GM12878 (cell line): ENCODE measurements around the gene CCDC197. TPM values are rescaled to one million over a fixed set of nuclear protein-coding genes. Genes with fewer than 3 reads are reported as not detected.

Experiments
- ATAC-seq: fragments of 200-7000 bp; cut with Tn5 transposase; 3 replicates; pipeline ENCODE4 v1.9.1; 2020; ENCODE audit warnings: mild to moderate bottlenecking, moderate library complexity
- BruUV-seq: library from RNA; stranded (reverse); fragments of 400-500 nt; replicated peaks from 2 replicates; lab custom pipeline; 2021; lab: Mats Ljungman, UMichigan
- CTCF ChIA-PET: fragments of 300-600 bp; sonication (Branson Sonifier 250); formaldehyde crosslinking; extraction: SDS; loops from one replicate; lab custom pipeline; 2021; ENCODE audit warnings: inconsistent platforms; lab: Yijun Ruan, JAX
- POLR2A ChIA-PET: fragments of 350-600 bp; formaldehyde crosslinking; extraction: SDS; loops from one replicate; lab custom pipeline; 2021; ENCODE audit warnings: inconsistent platforms; lab: Charles Lee
- RAD21 ChIA-PET: fragments of 300-600 bp; sonication (Branson Sonifier 250); formaldehyde crosslinking; loops from one replicate; lab custom pipeline; 2023; ENCODE audit warnings: antibody characterized with exemption; ENCODE audit not compliant: unreplicated experiment; lab: Charles Lee
- SMC1A ChIA-PET: fragments of 300-600 bp; sonication (Branson Sonifier 250); formaldehyde crosslinking; loops from one replicate; lab custom pipeline; 2023; ENCODE audit not compliant: unreplicated experiment, uncharacterized antibody; lab: Charles Lee
- DNase-seq: peaks from one replicate; pipeline ENCODE4 v3.0.0-alpha.2; 2011; ENCODE audit warnings: low read depth, low spot score
- FAIRE-seq: peaks from 3 replicates; lab custom pipeline; 2011; peaks lifted over from hg19 to GRCh38; lab: Jason Lieb, UNC
- H2AFZ ChIP-seq: 2 replicates; pipeline ENCODE4 v1.6.0; 2011; ENCODE audit warnings: low read depth, low read length, control low read depth; ENCODE audit not compliant: control insufficient read depth
- H3K27ac ChIP-seq: 2 replicates; pipeline ENCODE4 v1.5.1; 2011; ENCODE audit warnings: control low read depth; ENCODE audit not compliant: control insufficient read depth, insufficient read depth
- H3K27me3 ChIP-seq, 2 experiments: replicated peaks in 1 of 2; 2 replicates each; pipeline versions ENCODE4 v1.6.0 to v1.6.1; 2011; ENCODE audit warnings: low read length in 1 of 2; ENCODE audit not compliant: control insufficient read depth in 2 of 2, insufficient read depth in 2 of 2
- H3K36me3 ChIP-seq, 2 experiments: 2 replicates each; pipeline ENCODE4 v1.5.1; 2011; ENCODE audit warnings: low read length in 1 of 2; ENCODE audit not compliant: control insufficient read depth in 2 of 2, insufficient read depth in 2 of 2
- H3K4me1 ChIP-seq: 2 replicates; pipeline ENCODE4 v1.6.1; 2011; ENCODE audit warnings: mild to moderate bottlenecking, low read length, moderate library complexity, mixed read lengths; ENCODE audit not compliant: control insufficient read depth, insufficient read depth
- H3K4me2 ChIP-seq: 2 replicates; pipeline ENCODE4 v1.6.0; 2011; ENCODE audit warnings: control low read depth; ENCODE audit not compliant: control insufficient read depth, insufficient read depth
- H3K4me3 ChIP-seq: fragments of 200-600 bp; sonication (generic); 2 replicates; pipeline ENCODE4 v1.5.1; 2016
- H3K79me2 ChIP-seq: 2 replicates; pipeline ENCODE4 v1.6.0; 2011; ENCODE audit warnings: low read length; ENCODE audit not compliant: control insufficient read depth, insufficient read depth
- H3K9ac ChIP-seq: 2 replicates; pipeline ENCODE4 v1.8.0; 2011; ENCODE audit warnings: low read length, control low read depth, mixed read lengths; ENCODE audit not compliant: control insufficient read depth, insufficient read depth
- H3K9me3 ChIP-seq: replicated peaks from 3 replicates; pipeline ENCODE4 v1.5.1; 2011; ENCODE audit warnings: mild to moderate bottlenecking, low read length; ENCODE audit not compliant: control insufficient read depth, insufficient read depth
- H4K20me1 ChIP-seq: 2 replicates; pipeline ENCODE4 v1.6.0; 2011; ENCODE audit not compliant: control insufficient read depth, insufficient read depth
- BCL11A ChIP-seq: IDR thresholded peaks from 2 replicates; pipeline ENCODE4 v1.6.1; 2011; ENCODE audit warnings: low read depth, low read length
- BMI1 ChIP-seq: fragments of 450-650 bp; IDR thresholded peaks from 2 replicates; pipeline ENCODE4 v1.6.1; 2016; ENCODE audit warnings: mild to moderate bottlenecking, moderate library complexity, borderline replicate concordance
- EGR1 ChIP-seq, 2 experiments: IDR thresholded peaks; 1 replicate in 1 of 2; 2 replicates in 1 of 2; pipeline ENCODE4 v1.6.1; 2011 to 2012; ENCODE audit warnings: low read depth in 2 of 2, low read length in 2 of 2, borderline replicate concordance in 1 of 2, mild to moderate bottlenecking in 1 of 2, moderate library complexity in 1 of 2
- ELK1 ChIP-seq: IDR thresholded peaks from 2 replicates; pipeline ENCODE4 v1.6.1; 2012; ENCODE audit warnings: low read depth, low read length, improper control_type of control experiment
- MEF2A ChIP-seq: IDR thresholded peaks from 2 replicates; pipeline ENCODE4 v1.6.1; 2011; ENCODE audit warnings: low read depth, mild to moderate bottlenecking, low read length, moderate library complexity; ENCODE audit not compliant: insufficient read depth
- MEF2B ChIP-seq: fragments of 450-650 bp; IDR thresholded peaks from 2 replicates; pipeline ENCODE4 v1.6.1; 2018; ENCODE audit warnings: mild to moderate bottlenecking, moderate library complexity; ENCODE audit not compliant: partially characterized antibody, poor library complexity, severe bottlenecking
- MTA3 ChIP-seq: IDR thresholded peaks from 2 replicates; pipeline ENCODE4 v1.6.1; 2012; ENCODE audit warnings: low read length, inconsistent platforms, borderline replicate concordance
- NFYB ChIP-seq: IDR thresholded peaks from 2 replicates; pipeline ENCODE4 v1.6.1; 2011; ENCODE audit warnings: low read depth, mild to moderate bottlenecking, low read length, improper control_type of control experiment, moderate library complexity; ENCODE audit not compliant: insufficient read depth
- NR2C2 ChIP-seq: IDR thresholded peaks from 2 replicates; pipeline ENCODE4 v1.6.1; 2011; ENCODE audit warnings: borderline replicate concordance, low read depth; ENCODE audit not compliant: control insufficient read depth, insufficient read length
- POLR2A ChIP-seq: IDR thresholded peaks from 2 replicates; pipeline ENCODE4 v1.6.1; 2011; ENCODE audit warnings: low read depth, mild to moderate bottlenecking, low read length
- POLR2AphosphoS5 ChIP-seq: IDR thresholded peaks from 2 replicates; pipeline ENCODE4 v1.6.1; 2011; ENCODE audit warnings: mild to moderate bottlenecking, low read length, inconsistent platforms
- SRF ChIP-seq, 2 experiments: IDR thresholded peaks; 2 replicates each; pipeline ENCODE4 v1.6.1; 2011; ENCODE audit warnings: low read depth in 2 of 2, low read length in 2 of 2, mild to moderate bottlenecking in 1 of 2, moderate library complexity in 1 of 2
- TCF12 ChIP-seq: IDR thresholded peaks from 2 replicates; pipeline ENCODE4 v1.6.1; 2011; ENCODE audit warnings: low read depth, mild to moderate bottlenecking, low read length
- WGBS: methylation state at CpG from one replicate; pipeline ENCODE4 v1.1.6; 2016; ENCODE audit warnings: low lambda C conversion rate; ENCODE audit not compliant: insufficient replicate concordance, insufficient coverage; ENCODE audit errors: missing lambda C conversion rate; 5-methylcytosine and 5-hydroxymethylcytosine counted together
- in situ Hi-C: fragments of 300-500 bp; cut with MboI; formaldehyde crosslinking; loops from 9 replicates; pipeline ENCODE4 v1.14.3; 2018; ENCODE audit warnings: mixed read lengths
- intact Hi-C: fragments of 100-400 bp; cut with micrococcal nuclease; formaldehyde crosslinking; loops from one replicate; pipeline ENCODE4 v1.14.2; 2022; ENCODE audit not compliant: unreplicated experiment
- polyA plus RNA-seq, 11 experiments: library from polyadenylated mRNA; depleted of rRNA in 4 of 11; unstranded in 6 of 11; stranded (reverse) in 5 of 11; fragments of >200 nt; fragmentation: Nextera tagmentation in 4 of 11; fragmentation: Illumina TruSeq in 1 of 11; extraction: Ambion mirVana in 4 of 11; extraction: Trizol in 1 of 11; gene quantifications; 1 replicate in 1 of 11; 2 replicates in 10 of 11; pipeline versions ENCODE4 v1.2.1 to v1.2.3, GENCODE V29; 2011 to 2016; ENCODE audit warnings: inconsistent platforms in 2 of 11, missing spikeins in 2 of 11, low read depth in 1 of 11
- total RNA-seq, 4 experiments: library from RNA; depleted of rRNA in 3 of 4; stranded (reverse); fragments of >200 nt in 3 of 4; fragmentation: Illumina TruSeq in 1 of 4; extraction: Trizol in 1 of 4; gene quantifications; 2 replicates each; pipeline versions ENCODE4 v1.2.1 to v1.2.3, GENCODE V29; 2013 to 2021

The CCDC197 gene
- total and polyA plus RNA-seq, 10 of the 15 experiments (the other 5 are each of a cell fraction or from before 2014, with no cell fraction given): 0.12 TPM; not detected in 9

DNA sequence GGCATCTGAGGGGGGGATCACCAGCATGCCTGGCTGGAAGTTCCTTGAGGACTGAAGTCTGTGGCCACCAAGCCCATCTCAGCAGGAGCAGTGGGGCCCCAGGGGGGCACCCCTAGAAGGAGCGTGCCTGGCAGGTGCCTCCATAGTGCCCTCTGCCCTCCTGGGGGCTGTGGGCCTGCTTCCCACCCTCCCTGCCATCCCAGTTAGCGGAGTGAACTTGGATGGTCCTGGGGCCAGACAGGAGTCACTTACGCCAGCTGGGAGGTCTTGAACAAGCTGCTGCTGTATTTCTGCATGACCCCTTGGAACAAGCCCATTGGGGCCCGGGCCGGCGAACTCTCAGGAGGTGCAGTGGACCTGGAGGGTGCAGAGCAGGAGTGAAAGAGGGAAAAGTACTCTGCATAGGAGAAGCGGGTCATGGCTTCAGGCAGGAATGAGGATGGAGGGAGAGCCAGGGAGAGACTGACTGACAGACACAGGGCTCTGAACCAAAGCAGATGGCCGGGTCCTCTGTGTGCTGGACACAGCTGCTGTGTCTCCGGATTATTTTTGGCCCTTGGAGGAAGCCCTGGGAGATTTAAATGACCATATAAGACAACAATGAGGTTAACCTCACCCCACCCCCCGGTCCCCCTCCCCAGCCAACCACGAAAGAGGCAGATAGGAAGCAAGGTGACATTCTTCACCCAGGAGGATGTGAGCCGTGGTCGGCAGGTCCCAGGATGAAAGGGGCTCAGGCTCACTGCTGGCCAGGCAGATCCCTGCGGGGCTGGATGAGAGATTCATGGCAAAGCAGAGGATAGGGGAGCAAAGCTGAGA is 40.4 kb upstream of the CCDC197 start:
- H3K9ac ChIP-seq: peak overlapping the region; percentile 80
- no peak overlapping the region for H2AFZ ChIP-seq
- WGBS: 44% methylated on average over 14 of the region's 14 CpGs
- TF ChIP-seq BCL11A (0 out of 2 replicates have a peak, but pooled peaks have one; percentile 29), MTA3 (no peak), NFYB (no peak), MEF2A (0 out of 2 replicates have a peak, but pooled peaks have one; percentile 53), POLR2A (peak; percentile 21; the same call in 1 of the 2 replicates), BMI1 (0 out of 2 replicates have a peak, but pooled peaks have one; percentile 8), MEF2B (peak; percentile 19), TCF12 (peak; percentile 71), NR2C2 (no peak), POLR2AphosphoS5 (peak; percentile 20; the same call in 1 of the 2 replicates), ELK1 (0 out of 2 replicates have a peak, but pooled peaks have one; percentile 32), SRF (IDR thresholded peaks at IDR 0.05; ENCODE audit: low read depth in 2 of 2, low read length in 2 of 2) (peak in 1 of 2 experiments; percentile 91; a peak in 2 of 4 replicates), EGR1 (IDR thresholded peaks at IDR 0.05; ENCODE audit: borderline replicate concordance in 1 of 2, low read depth in 2 of 2, low read length in 2 of 2) (peak in 1 of 2 experiments; percentile 21; a peak in 1 of 3 replicates)
- TF ChIP-seq, all 136 proteins: peak for 10
- peak overlapping the region; percentile 91 for H3K27ac ChIP-seq
- no peaks in the 10 kb centered on the region for H4K20me1 ChIP-seq
- CTCF ChIA-PET: interaction anchor here (1.0 to 3.7 kb wide), 10 partner anchors 11 to 43 kb away, joined by 3 to 39 read pairs (median 6); no protein-coding TSS in a partner anchor
- intact Hi-C loops: loop anchor here (5.0 kb wide), 1 partner anchor 46 kb away; no protein-coding TSS in a partner anchor
- H3K4me1 ChIP-seq: peaks cover 90% of the 10 kb centered on the region
- in situ Hi-C loops: loop anchor here (25.0 kb wide), 2 partner anchors 1194 to 1706 kb away; no protein-coding TSS in a partner anchor
- H3K9me3 ChIP-seq: no peaks in the 10 kb centered on the region
- H3K4me2 ChIP-seq: peak overlapping the region; percentile 98
- H3K36me3 ChIP-seq: peaks cover 0 to 2% of the 10 kb centered on the region in 2 experiments; a peak in 1 of 4 replicates
- POLR2A ChIA-PET: interaction anchor here (1.0 to 7.8 kb wide), 7 partner anchors 9 to 45 kb away, joined by 3 to 128 read pairs (median 5); no protein-coding TSS in a partner anchor
- SMC1A ChIA-PET: interaction anchor here (1.2 to 19.5 kb wide), 4 partner anchors 15 to 53 kb away, joined by 3 to 409 read pairs (median 62); partner anchors contain the start of gene ASB2
- ATAC-seq: peak; percentile 1; the same call in 2 of the 3 replicates
- FAIRE-seq: no peak
- H3K27me3 ChIP-seq: no peaks in the 10 kb centered on the region
- H3K79me2 ChIP-seq: no peaks in the 10 kb centered on the region; the same call in 1 of the 2 replicates
- BruUV-seq: no TSS peak
- RAD21 ChIA-PET: interaction anchor here (1.0 to 15.3 kb wide), 6 partner anchors 17 to 46 kb away, joined by 3 to 324 read pairs (median 24); partner anchors contain the start of gene ASB2
- H3K4me3 ChIP-seq: peak overlapping the region; percentile 70; the same call in 1 of the 2 replicates
- DNase-seq: no peak
